Measurements from ENCODE around the gene GALNTL6.

GALNTL6 gene

GRCh38 chr4:171846232-171846631 is 33.0 kb downstream of the GALNTL6 start:
- peak; percentile 4 for DNase-seq (ENCODE audit: extremely low read depth, low read depth)
- peak; percentile 64 for TF ChIP-seq CTCF (IDR thresholded peaks at IDR 0.05; ENCODE audit: low read depth, low read length)

GRCh38 chr4:171846893-171847292 is 33.7 kb downstream of the GALNTL6 start:
- TF ChIP-seq CTCF (IDR thresholded peaks at IDR 0.05; ENCODE audit: low read depth, low read length): no peak
- no peak for DNase-seq (ENCODE audit: extremely low read depth, low read depth)

GRCh38 chr4:171847751-171848150 is 34.5 kb downstream of the GALNTL6 start:
- no peak for DNase-seq (ENCODE audit: extremely low read depth, low read depth)
- TF ChIP-seq CTCF (IDR thresholded peaks at IDR 0.05; ENCODE audit: low read depth, low read length): no peak

DNA sequence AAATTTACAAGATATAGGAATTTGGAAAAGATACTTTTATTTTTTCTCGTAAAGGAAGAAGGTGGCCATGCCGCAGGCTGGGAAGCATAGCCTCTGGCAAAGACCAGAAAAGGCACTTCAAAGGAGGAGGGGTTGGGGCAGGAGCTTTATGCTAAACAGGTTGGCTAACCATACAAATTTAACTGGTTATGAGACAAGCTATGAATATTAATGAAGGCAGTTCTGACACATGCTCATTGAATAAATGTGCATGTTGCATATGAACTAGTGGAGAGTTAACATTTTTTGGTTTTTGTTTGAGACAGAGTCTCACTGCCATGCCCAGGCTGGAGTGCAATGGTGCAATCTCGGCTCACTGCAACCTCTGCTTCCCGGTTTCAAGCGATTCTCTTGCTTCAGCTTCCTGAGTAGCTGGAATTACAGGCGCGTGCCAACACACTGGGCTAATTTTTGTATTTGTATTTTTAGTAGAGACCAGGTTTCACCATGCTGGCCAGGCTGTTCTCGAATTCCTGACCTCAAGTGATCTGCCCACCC is 36.5 kb downstream of the GALNTL6 start:
- DNase-seq (ENCODE audit: extremely low read depth, low read depth): no peak
- no peak for TF ChIP-seq CTCF (IDR thresholded peaks at IDR 0.05; ENCODE audit: low read depth, low read length)

DNA sequence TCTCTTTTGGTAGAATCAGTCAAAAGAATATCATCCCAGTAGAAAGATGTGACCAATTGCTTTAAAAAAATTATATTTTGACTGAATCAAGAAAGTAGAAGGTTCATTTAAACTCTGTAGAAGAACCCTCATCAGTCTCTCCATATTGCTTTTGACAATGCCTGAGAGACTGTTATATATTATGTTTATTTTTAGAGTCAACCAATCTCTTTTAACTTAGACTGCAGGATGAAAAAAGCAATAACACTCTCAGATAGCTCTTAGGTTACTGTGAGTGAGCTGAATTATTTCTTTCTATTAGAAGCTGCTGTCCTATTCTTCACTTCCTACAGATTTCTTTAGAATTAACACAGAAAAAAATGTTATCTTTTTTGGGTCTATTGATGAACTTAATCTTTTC is 38.1 kb downstream of the GALNTL6 start:
- TF ChIP-seq CTCF (IDR thresholded peaks at IDR 0.05; ENCODE audit: low read depth, low read length): no peak
- DNase-seq (ENCODE audit: extremely low read depth, low read depth): no peak

DNA sequence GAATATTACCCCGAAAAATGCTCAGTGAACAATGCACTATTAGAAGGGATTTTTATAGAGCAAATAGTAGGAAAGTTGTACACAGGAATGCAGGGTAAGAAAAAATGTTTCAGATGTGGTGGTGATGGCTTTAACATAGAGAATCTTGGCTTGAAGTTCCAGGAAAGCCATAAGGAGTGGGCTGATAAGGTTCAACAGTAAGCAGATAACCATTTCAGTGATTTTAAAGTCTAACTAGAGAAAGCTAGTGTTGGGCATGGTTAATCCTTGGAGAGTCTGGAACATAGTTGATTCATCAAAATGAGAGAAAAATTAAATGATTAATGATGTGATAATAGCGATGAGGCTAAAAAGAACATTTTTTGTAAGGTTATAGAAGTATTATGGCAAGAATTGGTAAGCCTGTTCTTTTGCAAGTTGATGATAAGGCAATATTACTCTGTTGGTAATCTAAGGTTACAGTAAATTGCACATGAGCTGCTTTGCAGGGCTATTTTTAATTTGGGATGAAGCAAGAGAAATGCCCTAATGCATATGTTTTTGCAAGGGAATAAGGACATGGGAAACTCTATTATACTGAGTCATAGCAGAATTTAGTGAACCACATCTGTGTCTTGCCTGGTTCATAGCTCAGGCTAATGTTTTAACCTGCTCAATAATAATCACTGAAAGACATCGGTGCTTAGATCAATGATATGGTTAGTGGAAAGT is 44.3 kb downstream of the GALNTL6 start:
- no peak for DNase-seq (ENCODE audit: extremely low read depth, low read depth)
- no peak for TF ChIP-seq CTCF (IDR thresholded peaks at IDR 0.05; ENCODE audit: low read depth, low read length)

DNA sequence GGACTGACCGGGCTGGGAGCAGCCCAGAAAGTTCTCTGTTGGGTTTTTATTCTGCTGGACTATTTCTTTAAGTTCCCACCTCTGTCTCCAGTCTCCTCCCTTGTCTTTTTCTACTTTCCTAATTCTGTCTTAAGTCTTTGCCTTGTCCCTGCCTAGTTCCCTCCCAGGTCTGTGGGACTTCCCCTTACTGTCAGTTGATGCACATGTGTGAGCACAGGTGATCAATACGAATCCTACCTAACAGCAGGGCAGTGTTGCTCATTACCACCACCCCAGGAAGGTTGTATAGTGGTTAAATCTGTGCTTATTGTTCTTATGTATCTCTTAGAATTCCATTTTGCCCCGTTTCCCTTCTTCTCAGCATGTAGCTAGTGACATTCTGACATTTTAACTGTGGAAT is 62.1 kb downstream of the GALNTL6 start:
- no peak for DNase-seq (ENCODE audit: extremely low read depth, low read depth)
- no peak for TF ChIP-seq CTCF (IDR thresholded peaks at IDR 0.05; ENCODE audit: low read depth, low read length)

Data from AG09319 (cell line).